GM19467 (cell line): ENCODE measurements around the gene HSBP1L1.

ENCODE experiments used
- ATAC-seq: cut with Tn5 transposase; IDR thresholded peaks from one replicate; pipeline ENCODE4 v1.9.1; 2021; ENCODE audit warnings: mild to moderate bottlenecking, moderate library complexity; ENCODE audit not compliant: unreplicated experiment

Gene HSBP1L1

DNA sequence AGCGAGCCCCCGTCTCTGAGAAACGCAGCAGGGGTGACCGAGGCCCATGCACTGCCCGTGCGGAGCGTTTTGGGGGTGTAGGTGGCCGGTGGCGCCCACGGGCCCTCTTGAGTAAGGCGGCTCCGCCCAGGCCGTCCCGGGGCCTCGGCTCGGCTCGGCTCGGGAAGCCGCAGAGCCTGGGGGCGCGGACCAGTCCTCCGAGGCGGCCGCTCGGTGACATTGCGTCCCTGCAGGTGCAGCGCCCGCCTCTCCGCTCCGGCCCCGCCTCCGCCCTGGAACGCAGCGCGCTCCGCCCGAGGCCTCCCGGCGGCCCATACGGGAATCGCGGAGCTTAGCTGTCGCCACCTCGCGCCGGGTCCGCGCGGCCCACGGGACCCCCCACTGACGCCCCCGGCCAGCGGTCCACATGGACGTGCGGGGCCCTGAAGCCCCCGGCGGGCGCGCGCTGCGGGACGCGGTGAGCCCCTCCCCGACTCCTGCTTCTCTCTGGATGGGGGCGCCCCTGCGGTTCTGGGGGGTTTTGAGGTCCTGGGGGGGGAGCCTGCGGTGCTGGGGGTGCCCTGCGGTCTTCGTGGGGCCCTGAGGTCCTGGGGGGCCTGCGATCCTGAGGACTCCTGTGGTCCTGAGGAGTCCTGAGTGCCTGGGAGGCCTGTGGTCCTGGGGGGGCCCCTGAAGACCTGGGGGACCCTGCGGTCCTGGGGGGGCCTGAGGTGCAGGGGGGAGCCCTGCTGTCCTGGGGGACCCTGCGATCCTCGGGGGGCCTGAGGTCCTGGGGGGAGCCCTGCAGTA, at the start of gene HSBP1L1:
Gene HSBP1L1, plus strand, starts transcription at position 314 of the 789 bp plus-strand sequence. Its CDS starts 93 bp downstream, at position 407.
- peak; percentile 83 for ATAC-seq

DNA sequence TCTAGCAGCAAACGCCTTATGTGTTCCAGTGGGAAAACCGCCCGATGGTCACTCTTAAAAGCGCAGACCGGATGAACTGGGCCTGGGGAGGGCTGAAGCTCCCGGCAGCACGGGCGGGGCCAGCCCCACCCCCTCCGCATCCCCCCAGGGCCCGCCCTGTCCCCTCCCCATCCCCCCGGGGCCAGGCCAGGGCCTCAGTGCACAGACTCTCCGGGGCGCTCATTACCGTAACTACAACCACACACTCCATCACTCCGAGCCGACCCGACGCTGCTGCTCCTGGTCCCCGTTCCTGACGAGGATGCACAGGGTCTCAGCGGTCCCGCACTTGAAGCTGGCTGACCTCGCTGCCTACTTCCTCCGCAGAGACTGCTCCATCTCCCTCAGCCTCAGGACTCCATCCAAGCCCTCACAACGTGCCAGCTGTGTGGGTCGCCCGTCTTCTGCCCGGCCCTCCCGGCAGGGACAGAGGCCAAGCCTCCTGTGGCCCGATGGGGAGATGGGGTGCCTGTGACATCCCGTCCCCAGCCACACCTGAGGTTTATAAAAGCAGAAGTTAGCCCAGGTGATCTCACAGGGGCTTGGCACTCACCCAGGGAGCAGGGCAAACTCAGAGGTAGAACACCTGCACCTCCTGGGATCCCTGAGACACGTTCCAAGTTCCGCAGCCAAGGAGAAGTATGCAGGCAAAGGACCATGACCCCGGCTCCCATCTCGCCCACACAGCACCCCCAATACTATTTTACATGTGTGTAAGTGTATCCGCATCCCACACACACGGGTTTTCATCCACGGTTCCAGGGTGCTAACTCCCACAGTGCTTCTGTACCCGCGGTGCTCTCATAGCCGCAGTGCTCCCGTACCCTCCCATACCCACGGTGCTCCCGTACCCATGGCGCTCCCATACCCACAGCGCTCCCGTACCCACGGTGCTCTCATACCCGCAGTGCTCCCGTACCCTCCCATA, 49.0 kb upstream of the HSBP1L1 start:
- ATAC-seq: no peak

DNA sequence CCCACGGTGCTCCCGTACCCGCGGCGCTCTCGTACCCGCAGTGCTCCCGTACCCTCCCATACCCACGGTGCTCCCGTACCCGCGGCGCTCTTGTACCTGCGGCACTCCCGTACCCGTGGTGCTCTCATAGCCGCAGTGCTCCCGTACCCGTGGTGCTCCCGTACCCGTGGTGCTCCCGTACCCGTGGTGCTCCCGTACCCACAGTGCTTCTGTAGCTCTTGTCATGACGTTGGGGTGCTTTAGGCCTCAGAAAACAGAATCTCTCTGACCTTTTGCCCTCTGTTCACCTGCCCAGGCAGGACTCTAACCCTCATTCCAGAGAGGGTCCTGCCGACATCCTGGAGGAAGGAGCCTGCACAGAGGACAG, 48.3 kb upstream of the HSBP1L1 start:
- ATAC-seq: no peak

DNA sequence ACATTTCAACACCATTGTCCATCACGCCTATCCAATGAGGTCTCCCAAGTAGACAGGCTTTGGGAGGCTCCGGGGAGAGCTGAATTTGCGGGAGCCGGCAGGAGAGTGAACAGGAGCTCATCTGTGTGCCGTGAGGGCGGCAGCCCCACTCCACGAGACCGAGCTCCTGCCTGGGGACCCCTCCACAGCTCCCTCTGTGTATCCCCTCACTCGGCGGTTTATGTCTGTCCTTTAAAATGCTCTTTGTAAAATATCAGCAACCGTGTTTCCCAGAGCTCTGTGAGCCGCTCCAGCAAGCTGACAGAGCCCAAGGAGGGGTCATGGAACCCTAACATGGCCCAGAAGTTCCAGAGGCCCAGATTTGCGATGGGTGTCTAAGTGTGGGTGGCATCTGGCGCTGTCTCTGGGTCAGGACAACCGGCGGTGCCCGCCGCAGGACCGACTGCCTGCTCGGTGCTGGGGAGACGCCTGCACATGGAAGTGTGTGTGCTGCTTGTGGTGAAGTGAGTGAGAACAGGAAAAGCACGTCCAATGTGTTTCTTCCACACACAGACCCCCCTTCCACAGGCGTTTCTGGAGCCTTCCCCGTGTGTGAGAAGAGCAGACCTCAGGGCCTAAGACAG, 47.8 kb upstream of the HSBP1L1 start:
- ATAC-seq: no peak

DNA sequence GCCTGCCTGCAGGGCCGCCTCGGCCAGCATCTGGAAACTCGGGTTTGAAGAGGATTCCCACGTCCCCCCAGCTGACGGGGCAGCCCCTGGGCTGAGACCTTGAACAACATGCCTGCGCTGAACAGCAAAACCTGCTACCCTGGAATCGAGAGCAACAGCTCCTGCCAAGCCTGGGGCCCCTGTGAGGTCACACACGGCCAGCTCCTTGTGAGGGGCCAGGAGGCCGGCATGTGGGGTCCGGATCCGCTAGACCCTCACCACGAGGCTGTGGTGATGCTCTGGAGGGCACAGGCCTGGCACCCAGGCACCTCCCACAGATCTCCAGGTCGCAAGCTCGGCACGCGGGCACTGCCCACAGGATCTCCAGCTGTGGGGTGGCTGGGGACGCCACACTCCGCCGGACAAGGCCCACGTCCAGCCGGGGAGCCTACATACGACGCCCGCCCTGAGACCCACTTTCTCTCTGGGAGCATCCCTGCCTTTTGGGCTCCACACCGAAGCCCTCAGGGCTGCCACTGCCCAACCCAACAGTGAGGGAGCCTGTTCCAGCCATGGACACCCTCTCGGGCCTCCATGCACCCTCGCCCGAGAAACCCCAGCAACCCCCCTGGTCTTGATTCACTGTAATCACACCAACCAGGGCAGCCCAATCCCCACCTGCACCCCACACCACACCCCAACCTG, 47.1 kb upstream of the HSBP1L1 start:
- no peak for ATAC-seq

DNA sequence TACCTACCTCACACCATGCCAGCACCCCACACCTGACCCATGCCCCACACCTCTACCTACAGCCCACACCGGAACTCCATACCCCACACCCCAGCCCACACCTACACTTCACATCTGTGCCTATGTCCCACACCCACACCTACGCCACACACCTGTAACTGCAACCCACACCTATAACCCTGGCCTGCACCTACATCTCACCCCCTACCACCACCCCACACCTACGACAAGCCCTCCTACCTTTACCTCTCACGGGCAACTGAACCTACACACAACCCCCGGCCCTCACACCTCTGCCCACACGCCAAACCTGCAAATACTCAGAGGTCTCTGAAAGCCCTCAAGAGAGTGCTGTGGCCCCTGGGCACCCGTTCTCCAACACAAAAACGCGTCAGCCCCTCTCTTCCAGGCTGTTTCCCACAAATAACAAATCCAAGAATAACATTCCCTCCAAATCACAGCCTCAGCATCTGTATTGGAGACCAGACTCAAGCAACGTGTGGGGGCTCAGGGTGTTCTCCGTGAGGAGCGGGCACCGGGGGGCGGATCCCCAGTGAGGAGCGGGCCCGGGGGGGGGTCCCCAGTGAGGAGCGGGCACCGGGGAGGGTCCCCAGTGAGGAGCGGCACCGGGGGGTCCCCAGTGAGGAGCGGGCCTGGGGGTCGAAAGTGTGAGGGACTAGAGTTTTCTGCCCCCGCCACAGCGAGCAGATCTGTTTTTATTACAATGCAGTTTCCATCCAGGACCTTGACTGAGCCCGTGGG, 46.4 kb upstream of the HSBP1L1 start:
- no peak for ATAC-seq

DNA sequence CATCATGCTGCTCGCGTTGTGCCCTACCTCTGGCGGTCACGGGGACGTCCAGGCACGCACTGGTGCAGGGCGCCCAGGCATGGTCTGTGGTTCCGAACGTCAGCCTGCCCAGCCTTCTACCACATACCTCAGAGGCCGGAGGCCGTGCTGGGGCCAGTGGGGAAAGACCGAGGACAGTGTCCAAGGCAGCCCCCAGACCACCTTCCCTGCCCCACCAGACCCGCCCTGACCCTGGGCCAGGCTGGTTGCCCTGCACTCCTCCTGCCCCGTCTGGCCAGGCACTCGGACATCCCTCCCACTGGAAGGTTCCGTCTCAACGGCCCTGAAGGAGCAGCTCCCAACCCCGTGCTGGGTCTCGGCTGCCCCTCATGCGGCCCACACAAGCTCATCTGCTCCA, 45.8 kb upstream of the HSBP1L1 start:
- ATAC-seq: no peak

DNA sequence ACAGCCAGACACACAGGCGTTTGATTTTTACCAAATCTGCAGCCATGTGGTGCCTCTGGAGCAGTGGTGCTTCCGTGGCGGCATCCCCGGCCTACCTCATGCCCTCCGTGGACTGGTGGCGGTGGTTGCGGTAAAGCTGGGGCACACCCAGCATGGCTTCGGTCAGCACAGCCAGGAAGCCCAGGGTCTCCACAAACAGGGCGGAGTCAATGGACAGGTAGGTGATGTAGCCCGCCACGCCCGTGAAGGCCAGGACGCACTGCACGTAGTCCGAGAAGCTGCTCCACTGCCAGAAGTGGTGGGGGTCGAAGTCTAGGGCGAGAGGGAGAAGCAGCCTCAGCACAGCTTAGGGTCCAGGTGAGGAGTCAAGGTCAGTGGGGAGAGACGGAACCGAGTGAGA, 45.4 kb upstream of the HSBP1L1 start:
- no peak for ATAC-seq

DNA sequence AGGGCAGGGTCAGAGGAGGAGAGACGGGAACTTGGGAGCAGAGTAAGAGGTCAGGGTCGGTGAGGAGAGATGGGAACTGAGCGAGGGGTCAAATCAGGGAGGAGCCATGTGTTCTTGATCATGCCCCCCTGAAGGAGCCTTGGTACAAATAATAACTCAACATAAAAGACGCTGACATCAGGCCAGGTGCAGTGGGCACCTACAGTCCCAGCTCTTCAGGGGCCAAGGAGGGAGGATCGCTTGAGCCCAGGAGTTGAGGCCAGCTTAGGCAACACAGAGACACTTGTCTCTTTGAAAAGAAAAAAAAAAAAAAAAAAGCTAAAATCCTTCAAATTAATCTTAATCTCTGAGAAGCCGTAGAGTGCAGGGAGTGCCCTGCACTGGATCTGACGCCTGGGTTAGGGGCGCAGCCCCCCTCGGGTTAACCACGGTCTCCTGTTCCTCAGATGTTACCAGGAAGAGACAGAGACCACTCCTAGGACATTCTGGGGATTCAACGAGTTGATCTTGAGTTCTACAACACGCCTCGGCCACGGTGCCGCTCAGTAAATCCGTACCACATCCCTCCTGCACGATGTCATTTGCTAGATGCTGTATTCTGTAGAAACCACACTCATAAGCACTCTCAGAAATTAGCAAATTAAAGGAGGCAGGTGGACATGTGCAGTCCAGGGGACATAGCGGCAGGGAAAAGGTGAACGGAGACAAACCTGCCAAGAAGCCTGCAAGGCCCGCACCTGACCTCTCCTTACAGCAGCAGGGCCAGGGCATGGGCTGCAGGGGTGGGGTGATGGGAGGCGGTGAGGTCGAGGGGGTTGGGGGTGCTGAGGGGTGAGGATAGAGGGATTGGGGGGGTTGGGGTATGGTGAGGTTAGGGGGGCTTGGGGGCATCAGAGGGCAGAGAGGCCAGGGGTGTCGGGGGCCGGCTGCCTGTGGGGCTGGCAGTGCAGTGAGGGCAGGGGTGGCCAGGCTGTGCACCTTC, 42.2 kb upstream of the HSBP1L1 start:
- ATAC-seq: no peak

DNA sequence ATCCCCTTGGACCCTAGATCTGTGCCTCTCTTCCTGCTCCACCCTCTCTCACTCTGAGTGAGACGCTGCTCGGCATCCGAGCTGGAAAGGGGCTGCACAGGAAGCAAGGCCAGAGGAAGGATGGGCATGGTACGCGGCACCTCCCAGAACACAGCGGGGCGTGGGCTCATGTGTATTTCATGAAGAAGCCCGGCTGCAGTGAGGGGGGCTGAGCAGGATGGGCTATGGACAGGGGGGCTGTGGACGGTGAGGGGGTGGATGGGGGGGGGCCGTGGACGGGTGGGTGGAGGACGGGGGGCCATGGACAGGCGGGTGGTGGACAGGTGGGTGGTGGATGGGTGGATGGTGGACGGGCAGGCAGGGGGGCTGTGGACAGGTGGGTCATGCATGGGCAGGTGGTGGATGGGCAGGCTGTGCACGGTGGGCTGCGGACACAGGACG, 41.5 kb upstream of the HSBP1L1 start:
- ATAC-seq: no peak

DNA sequence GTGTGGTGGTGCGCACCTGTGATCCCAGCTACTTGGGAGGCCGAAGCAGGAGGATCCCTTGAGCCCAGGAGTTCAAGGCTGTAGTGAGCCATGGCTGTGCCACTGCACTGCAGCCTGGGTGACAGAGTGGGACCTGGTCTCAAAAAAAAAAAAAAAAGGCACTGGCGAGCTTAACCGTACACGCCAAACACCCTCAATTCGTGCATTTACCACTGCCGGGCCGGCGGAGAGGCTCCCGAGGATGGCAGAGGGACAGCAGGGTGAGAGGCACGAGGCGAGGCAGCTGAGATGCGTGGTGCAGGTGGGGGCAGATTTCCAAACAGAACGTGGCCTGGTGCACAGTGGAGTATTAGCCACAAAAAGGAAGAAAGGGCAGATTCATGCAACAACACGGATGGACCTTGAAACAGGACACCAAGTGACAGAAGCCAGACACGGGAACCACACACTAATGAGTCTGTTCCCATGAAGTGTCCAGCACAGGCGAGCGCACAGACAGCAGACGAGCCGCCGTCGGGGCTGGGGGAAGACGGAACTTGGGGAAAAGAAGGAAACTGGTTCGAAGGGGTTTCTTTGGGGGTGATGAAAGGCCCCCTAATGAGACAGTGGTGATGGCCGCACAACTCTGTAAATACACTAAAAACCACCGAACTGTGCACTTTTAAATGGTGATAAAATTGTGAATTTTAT, 40.4 kb upstream of the HSBP1L1 start:
- ATAC-seq: no peak

DNA sequence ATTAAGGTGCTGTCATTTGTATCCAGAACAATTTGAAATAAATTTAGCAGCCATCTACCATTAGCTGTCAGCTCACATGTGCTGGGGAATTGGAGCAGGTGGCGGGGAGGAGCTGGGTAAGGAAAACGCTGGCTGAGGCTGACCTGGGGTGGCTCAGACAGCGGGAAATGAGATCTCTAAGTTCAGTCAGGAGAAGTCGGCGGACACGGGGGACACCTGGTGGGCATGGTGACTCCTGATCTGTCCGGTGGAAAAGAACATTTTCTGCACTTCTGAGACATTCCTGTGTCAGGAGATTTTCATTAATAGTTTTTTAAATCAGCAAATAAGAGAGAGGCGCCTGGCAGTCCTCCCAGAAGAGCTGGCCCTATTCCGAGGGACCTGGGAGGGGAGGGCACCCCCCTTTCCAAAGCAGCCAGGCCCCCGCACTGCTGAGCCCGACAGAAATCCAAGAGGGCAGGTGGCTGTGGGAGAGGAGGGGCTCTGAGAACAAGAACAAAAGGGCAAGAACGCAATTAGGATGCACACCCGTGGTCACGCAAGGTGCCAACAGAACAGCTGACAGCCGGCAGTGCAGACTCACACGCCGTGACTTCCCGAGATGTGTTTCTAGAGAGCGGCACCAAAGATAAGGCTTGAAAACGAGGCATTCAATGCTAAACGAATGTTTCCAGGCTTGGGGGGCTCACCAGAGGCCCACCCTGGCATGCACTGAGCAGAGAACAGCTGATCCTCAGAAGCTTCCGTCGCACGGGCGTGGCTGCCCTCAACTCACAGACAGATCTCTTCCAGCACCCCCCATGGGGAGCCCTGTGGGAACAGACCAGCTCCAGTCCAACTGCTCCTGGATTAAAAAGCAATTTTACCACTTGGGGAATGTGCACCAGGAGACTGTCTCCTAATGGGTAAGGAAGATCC, 39.4 kb upstream of the HSBP1L1 start:
- ATAC-seq: no peak

DNA sequence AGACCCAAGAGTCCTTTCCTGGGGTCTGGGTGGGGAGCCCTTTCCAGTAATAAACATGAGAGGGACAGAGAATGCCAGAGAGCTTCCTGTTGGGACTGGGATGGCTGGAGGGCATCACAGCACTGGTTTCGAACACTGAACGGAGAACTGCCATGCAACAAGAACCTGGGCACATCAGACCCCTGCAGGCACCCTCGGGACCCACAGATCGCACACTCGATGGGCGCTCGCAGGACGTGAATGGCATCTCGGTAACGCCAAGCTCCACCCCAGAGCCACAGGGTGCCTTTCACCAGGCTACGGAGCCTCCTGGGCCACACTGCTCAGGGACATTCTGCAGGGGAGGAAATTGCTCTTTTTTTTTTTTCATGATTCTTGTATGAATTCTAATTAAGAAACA, 38.1 kb upstream of the HSBP1L1 start:
- no peak for ATAC-seq

DNA sequence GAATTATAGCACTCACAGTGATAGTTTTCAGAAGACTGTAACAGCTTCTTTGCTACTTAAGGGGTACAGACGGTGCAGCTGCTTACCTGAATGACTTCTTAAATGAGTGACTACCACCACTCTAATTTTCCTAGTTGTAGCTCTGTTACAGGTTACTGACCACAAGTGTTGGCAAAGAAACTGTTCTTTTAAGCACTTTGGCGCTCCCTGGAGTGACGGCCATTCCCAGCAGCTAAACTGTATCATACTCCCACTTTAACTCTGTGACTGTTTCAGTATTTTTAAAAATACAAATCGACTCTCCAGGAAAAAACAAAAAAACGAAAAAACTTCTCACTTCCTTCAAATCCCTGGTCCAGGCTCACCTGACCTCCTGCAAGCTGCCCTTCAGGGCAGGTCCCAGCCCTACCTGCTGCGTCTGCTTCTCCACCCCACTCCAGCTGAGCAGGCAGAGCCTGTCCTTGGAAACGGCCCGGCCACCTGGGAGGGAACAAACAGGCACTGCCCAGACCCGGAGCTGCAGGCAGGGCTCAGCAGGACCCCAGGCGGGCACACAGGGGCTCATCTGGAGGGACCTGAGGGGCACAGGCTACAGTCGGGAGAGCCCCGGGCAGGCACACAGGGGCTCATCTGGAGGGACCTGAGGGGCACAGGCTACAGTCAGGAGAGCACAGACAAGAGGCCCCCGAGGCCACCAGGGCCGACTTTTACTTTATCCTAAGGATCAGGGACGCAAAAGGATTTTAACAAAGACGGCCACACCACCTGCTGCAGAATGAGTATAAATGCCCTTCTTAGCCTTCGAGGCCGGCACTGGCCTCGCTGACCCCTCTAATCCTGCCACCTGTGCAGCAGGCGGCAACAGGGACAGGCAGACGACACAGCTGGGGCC, 37.5 kb upstream of the HSBP1L1 start:
- ATAC-seq: no peak

DNA sequence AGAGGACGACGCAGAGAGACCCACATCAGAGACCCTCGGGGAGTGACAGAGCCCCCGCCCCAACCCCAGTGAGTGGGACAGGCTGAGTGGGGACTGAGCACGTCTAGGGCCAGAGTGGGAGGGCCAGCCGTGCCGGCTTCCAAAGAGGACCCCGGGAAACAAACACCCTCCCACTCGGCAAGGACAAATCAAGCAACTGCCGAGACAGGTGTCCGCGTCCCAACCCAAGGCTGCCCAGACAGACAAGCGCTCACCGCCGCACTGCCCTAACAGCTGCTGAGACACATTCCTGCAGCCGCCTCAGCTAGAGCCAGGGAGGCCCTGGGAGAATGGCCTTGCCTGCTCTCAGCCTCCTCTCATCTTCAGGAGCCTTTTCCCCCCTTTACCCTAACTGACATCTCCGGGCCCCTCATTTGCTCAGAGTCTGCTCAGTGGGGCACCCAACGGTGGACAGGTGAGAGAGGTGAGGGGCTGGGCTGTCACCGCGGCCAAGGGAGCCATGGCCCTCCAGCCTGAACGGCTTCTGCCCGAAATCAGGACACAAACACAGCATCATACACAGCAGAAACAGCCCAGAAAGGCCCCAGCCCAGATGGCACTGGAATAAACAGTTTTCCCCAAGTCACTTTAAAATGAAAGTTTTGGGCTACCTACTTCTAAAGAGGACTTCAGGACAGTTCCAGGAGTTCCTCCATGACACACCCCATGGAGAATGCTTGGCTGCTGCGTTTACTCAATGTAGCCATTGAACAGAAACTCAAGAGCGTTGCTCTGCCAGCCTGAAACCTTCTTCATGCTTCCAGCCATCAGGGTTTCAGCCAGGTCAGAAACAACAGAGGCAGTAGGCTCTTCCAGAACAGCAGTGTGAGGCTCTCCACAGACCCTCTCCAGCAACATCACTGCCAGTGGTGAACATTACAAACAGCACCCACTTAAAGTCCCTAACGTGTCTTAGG, 36.6 kb upstream of the HSBP1L1 start:
- ATAC-seq: no peak
